Measurements from ENCODE around the gene CDK5R1.

CDK5R1 gene

DNA sequence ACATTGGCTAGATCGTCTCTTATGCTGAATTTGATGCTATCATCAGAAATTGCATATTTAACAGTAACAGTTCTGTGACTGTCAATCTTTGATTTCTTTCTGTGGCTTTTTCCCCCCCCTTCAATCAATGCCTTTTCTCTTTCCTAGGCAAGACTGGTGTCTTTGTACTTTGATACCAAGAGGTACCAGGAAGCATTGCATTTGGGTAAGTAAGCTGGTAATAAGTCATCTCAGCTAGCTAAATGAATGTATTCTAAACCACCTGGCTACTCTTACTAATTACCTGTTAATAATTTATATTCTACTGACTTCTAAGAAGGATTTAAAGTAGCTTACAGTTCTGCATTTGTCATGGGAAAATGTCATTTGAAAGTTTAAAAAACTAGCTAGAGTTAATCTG lies 22.4 kb upstream of the CDK5R1 start:
- in situ Hi-C loops (cut with MboI; ENCODE audit: low pct_unique_long_range_greater_than_20kb, low sequenced_read_pairs, unreplicated experiment): loop anchor here (25.0 kb wide), 1 partner anchor 473 kb away; the partner anchor contains the start of gene TMEM98
- TF ChIP-seq, protein P1, sequence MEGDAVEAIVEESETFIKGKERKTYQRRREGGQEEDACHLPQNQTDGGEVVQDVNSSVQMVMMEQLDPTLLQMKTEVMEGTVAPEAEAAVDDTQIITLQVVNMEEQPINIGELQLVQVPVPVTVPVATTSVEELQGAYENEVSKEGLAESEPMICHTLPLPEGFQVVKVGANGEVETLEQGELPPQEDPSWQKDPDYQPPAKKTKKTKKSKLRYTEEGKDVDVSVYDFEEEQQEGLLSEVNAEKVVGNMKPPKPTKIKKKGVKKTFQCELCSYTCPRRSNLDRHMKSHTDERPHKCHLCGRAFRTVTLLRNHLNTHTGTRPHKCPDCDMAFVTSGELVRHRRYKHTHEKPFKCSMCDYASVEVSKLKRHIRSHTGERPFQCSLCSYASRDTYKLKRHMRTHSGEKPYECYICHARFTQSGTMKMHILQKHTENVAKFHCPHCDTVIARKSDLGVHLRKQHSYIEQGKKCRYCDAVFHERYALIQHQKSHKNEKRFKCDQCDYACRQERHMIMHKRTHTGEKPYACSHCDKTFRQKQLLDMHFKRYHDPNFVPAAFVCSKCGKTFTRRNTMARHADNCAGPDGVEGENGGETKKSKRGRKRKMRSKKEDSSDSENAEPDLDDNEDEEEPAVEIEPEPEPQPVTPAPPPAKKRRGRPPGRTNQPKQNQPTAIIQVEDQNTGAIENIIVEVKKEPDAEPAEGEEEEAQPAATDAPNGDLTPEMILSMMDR (IDR thresholded peaks at IDR 0.05; ENCODE audit: extremely low read depth, insufficient read depth, missing control alignments): no peak
- no peak for DNase-seq (ENCODE audit: low spot score)

DNA sequence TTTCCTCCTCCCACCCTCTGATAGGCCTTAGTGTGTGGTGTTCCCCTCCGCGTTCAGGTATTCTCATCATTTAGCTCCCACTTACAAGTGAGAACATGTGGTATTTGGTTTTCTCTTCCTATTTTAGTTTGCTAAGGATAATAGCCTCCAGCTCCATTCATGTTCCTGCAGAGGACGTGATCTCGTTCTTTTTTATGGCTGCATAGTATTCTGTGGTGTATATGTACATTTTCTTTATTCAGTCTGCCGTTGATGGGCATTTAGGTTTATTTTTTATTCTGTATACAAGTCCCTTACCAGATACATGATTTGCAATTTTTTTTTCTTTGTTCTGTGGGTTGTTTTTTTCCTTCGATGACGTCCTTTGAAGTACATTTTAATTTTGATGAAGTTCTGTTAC lies 18.8 kb upstream of the CDK5R1 start:
- TF ChIP-seq, protein P1 (IDR thresholded peaks at IDR 0.05; ENCODE audit: extremely low read depth, insufficient read depth, missing control alignments): no peak
- DNase-seq (ENCODE audit: low spot score): no peak
- in situ Hi-C loops (cut with MboI; ENCODE audit: low pct_unique_long_range_greater_than_20kb, low sequenced_read_pairs, unreplicated experiment): loop anchor here (25.0 kb wide), 1 partner anchor 469 kb away; the partner anchor contains the start of gene TMEM98

DNA sequence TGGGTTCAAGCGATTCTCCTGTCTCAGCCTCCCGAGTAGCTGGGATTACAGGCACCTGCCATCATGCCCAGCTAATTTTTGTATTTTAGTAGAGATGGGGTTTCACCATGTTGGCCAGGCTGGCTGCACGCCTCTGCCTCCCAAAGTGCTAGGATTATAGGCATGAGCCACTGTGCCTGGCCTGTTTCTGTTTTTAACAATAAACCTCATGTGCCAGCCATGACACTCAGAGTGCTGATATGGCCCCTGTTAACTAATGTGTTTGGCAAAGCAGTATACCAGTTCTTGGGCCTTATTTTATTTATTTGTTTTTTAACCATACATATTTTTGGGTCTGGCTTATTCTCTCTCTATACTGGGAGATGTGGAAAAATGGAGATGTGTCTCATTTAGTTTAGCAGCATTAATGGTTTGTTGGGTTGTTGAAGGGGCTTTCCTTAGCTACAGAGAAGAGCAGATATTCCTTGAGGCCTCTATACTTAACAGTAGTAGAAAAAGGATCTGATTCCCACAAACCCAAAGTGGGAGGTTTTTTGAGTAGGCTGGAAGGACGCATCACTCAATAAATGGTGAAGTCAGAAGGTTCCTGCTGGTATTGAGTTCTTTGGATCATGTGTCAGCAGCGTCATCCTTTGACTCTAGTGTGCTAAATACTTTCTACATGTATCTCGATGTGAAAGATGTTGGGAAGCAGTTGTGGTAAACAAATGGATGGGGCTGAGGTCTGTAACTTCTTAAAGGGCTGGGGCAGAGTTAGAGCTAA lies 16.2 kb upstream of the CDK5R1 start:
- in situ Hi-C loops (cut with MboI; ENCODE audit: low pct_unique_long_range_greater_than_20kb, low sequenced_read_pairs, unreplicated experiment): loop anchor here (10.0 to 25.0 kb wide), 2 partner anchors 284 to 467 kb away; partner anchors contain the start of gene TMEM98
- DNase-seq (ENCODE audit: low spot score): no peak
- TF ChIP-seq, protein P1 (IDR thresholded peaks at IDR 0.05; ENCODE audit: extremely low read depth, insufficient read depth, missing control alignments): no peak

DNA sequence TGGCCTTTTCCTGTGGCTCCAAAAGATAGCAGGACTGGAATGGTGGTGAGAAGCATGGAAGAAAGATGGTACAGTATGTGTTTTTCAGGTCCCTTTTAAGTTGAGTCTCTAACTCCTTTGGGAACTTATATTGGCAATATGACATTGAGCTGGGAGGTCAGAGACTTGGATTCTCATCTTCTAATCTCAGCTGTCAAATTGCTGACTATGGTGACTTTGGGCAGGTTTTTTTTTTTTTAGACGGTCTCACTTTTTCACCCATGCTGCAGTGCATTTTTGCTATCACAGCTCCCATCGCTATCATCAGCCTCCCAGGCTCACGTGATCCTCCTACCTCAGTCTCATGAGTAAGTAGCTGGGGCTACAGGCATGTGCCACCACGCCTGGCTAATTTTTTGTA lies 15.1 kb upstream of the CDK5R1 start:
- TF ChIP-seq, protein P1 (IDR thresholded peaks at IDR 0.05; ENCODE audit: extremely low read depth, insufficient read depth, missing control alignments): no peak
- no peak for DNase-seq (ENCODE audit: low spot score)
- in situ Hi-C loops (cut with MboI; ENCODE audit: low pct_unique_long_range_greater_than_20kb, low sequenced_read_pairs, unreplicated experiment): loop anchor here (10.0 to 25.0 kb wide), 2 partner anchors 283 to 466 kb away; partner anchors contain the start of gene TMEM98

DNA sequence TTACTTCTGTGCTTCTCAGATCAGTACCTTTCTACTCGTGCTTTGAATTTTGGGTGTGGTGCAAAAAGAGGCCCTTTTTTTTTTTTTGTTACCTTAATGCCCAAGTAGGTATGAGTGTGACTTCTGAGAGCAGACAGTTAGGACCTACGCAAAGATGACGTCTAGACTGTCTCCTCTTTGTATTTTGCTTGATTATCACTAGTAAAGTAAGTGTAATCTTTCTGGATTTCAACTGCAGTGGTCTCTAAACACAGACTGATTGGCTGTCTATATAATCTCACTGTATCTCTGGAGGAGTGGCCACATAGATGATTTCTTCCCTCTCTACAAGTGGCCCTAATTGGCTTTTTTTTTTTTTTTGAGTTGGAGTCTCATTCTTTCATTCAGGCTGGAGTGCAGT lies 11.5 kb upstream of the CDK5R1 start:
- TF ChIP-seq, protein P1 (IDR thresholded peaks at IDR 0.05; ENCODE audit: extremely low read depth, insufficient read depth, missing control alignments): no peak
- DNase-seq (ENCODE audit: low spot score): no peak

DNA sequence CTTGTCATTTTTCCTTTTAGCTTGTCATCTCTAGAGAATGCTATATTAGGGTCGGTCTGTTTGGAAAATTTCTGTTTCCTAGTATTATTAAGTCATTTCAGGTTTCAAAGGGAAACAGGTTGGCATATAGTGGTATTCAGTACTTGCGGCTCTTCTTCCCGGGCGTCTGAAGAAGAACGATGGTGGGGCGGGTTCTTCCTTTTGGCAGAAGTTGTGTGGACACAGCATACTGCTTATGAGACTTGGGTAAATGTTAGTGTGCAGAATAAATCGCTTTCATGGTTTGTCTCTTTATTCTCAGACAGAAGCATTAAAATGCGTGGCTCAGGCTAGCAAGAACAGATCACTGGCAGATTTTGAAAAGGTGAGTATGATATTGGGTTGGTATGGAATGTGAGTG lies 9.6 kb upstream of the CDK5R1 start:
- no peak for DNase-seq (ENCODE audit: low spot score)
- TF ChIP-seq, protein P1 (IDR thresholded peaks at IDR 0.05; ENCODE audit: extremely low read depth, insufficient read depth, missing control alignments): no peak
- in situ Hi-C loops (cut with MboI; ENCODE audit: low pct_unique_long_range_greater_than_20kb, low sequenced_read_pairs, unreplicated experiment): loop anchor here (10.0 to 25.0 kb wide), 2 partner anchors 135 to 278 kb away; no protein-coding TSS in a partner anchor

More for the DNA sequence above, 11.5 kb upstream of the CDK5R1 start:
- in situ Hi-C loops (cut with MboI; ENCODE audit: low pct_unique_long_range_greater_than_20kb, low sequenced_read_pairs, unreplicated experiment): loop anchor here (10.0 to 25.0 kb wide), 2 partner anchors 137 to 280 kb away; no protein-coding TSS in a partner anchor

All from GM13977 (cell line).